Fibroblast of lung (primary cell): Measurements from ENCODE around the gene NRDC. TPM values are rescaled to one million over a fixed set of nuclear protein-coding genes. Genes with fewer than 3 reads are reported as not detected.

Experiments
- DNase-seq, 2 donors: peaks; one replicate each; pipeline versions ENCODE4 v3.0.0 to v3.0.0-alpha.2; 2010; ENCODE audit warnings: low read depth in 2 of 2
- H2AFZ ChIP-seq: 2 replicates; pipeline ENCODE4 v1.5.1; 2012; ENCODE audit warnings: low read length, control low read depth, inconsistent platforms
- H3K27ac ChIP-seq: 2 replicates; pipeline ENCODE4 v1.5.1; 2011; ENCODE audit warnings: low read length, control low read depth; ENCODE audit not compliant: insufficient read depth
- H3K27me3 ChIP-seq: 2 replicates; pipeline ENCODE4 v1.5.1; 2011; ENCODE audit warnings: mild to moderate bottlenecking, low read length; ENCODE audit not compliant: control insufficient read depth, insufficient read depth
- H3K36me3 ChIP-seq: 2 replicates; pipeline ENCODE4 v1.5.1; 2011; ENCODE audit warnings: low read length; ENCODE audit not compliant: control insufficient read depth, insufficient read depth
- H3K4me1 ChIP-seq: 2 replicates; pipeline ENCODE4 v1.5.1; 2011; ENCODE audit warnings: low read length; ENCODE audit not compliant: control insufficient read depth, insufficient read depth; ENCODE audit errors: extremely low read depth
- H3K4me2 ChIP-seq: 2 replicates; pipeline ENCODE4 v1.5.1; 2011; ENCODE audit warnings: low read length, control low read depth; ENCODE audit not compliant: insufficient read depth; ENCODE audit errors: extremely low read depth
- H3K4me3 ChIP-seq, 4 experiments: fragments of 200-600 bp in 1 of 4; sonication (generic) in 1 of 4; replicated peaks in 1 of 4; 2 replicates each; pipeline ENCODE4 v1.5.1; 2011 to 2016; ENCODE audit warnings: low read length in 4 of 4, low read depth in 3 of 4, mild to moderate bottlenecking in 3 of 4, control low read depth in 2 of 4, inconsistent platforms in 1 of 4, mixed read lengths in 1 of 4; ENCODE audit not compliant: insufficient read depth in 1 of 4; ENCODE audit errors: control extremely low read depth in 1 of 4
- H3K79me2 ChIP-seq: 2 replicates; pipeline ENCODE4 v1.5.1; 2012; ENCODE audit warnings: mild to moderate bottlenecking, low read length, inconsistent platforms; ENCODE audit not compliant: control insufficient read depth, insufficient read depth
- H3K9ac ChIP-seq: 2 replicates; pipeline ENCODE4 v1.5.1; 2011; ENCODE audit warnings: mild to moderate bottlenecking, low read length, control low read depth; ENCODE audit not compliant: insufficient read depth
- H3K9me3 ChIP-seq: 2 replicates; pipeline ENCODE4 v1.5.1; 2012; ENCODE audit warnings: low read depth, low read length; ENCODE audit not compliant: control insufficient read depth, insufficient read depth
- H4K20me1 ChIP-seq: 2 replicates; pipeline ENCODE4 v1.5.1; 2011; ENCODE audit warnings: low read length; ENCODE audit not compliant: control insufficient read depth, insufficient read depth; ENCODE audit errors: extremely low read depth
- CTCF ChIP-seq, 2 donors: IDR thresholded peaks in 1 of 2; conservative IDR thresholded peaks in 1 of 2; 1 replicate in 1 of 2; 2 replicates in 1 of 2; pipeline ENCODE4 v1.5.1; 2011 to 2012; ENCODE audit warnings: low read length in 2 of 2, control low read depth in 1 of 2, inconsistent platforms in 1 of 2, low read depth in 1 of 2, mild to moderate bottlenecking in 1 of 2
- EZH2 ChIP-seq: IDR thresholded peaks from 2 replicates; pipeline ENCODE4 v1.5.1; 2012; ENCODE audit warnings: low read length, control low read depth, mild to moderate bottlenecking; ENCODE audit errors: missing control alignments
- polyA plus RNA-seq, 2 donors: library from polyadenylated mRNA; depleted of rRNA in 1 of 2; stranded (reverse) in 1 of 2; unstranded in 1 of 2; fragments of >200 nt; gene quantifications; 2 replicates each; pipeline ENCODE4 v1.2.1, GENCODE V29; 2011 to 2012; ENCODE audit warnings: missing spikeins in 1 of 2
- total RNA-seq: library from RNA; depleted of rRNA; stranded (reverse); fragments of >200 nt; gene quantifications from 2 replicates; pipeline ENCODE4 v1.2.1, GENCODE V29; 2014

The NRDC gene
- total and polyA plus RNA-seq, 2 donors (not counting 1 experiment from before 2014, with no cell fraction given) = 116 to 142 TPM

DNA sequence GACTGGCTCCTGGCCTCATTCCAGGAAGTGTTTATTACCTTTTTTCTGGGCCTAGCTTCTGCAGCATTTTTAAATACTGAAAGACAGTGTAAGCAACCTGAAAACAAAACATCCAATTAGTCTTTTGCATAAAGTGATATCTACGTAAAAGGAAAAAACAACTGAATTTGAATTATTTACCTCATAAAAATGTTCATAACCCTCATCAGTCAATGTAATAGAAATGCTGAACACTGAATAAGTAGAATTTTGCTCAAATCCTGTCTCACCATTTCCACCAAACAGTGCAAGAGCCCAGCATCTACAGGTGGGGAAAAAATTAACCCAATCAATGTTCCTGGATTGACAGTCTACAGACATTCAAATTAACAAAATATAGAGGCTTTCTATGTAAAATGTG lies 64.0 kb downstream of the NRDC start:
- H3K36me3 ChIP-seq = peaks cover 3% of the 10 kb centered on the region
- no peak for TF ChIP-seq EZH2
- TF ChIP-seq CTCF (conservative IDR thresholded peaks at IDR 0.05 in 1 of 2, IDR thresholded peaks at IDR 0.05 in 1 of 2; ENCODE audit: low read depth in 1 of 2, low read length in 2 of 2) = no peak
- no peaks in the 10 kb centered on the region for H4K20me1 ChIP-seq
- no peak overlapping the region for H3K27ac ChIP-seq
- H3K9ac ChIP-seq = no peak overlapping the region
- H3K4me1 ChIP-seq = no peaks in the 10 kb centered on the region
- H3K4me2 ChIP-seq = no peak overlapping the region
- H3K4me3 ChIP-seq = no peak overlapping the region
- no peaks in the 10 kb centered on the region for H3K79me2 ChIP-seq
- H3K27me3 ChIP-seq = no peaks in the 10 kb centered on the region
- no peak overlapping the region for H2AFZ ChIP-seq
- no peaks in the 10 kb centered on the region for H3K9me3 ChIP-seq
- DNase-seq = no peak

DNA sequence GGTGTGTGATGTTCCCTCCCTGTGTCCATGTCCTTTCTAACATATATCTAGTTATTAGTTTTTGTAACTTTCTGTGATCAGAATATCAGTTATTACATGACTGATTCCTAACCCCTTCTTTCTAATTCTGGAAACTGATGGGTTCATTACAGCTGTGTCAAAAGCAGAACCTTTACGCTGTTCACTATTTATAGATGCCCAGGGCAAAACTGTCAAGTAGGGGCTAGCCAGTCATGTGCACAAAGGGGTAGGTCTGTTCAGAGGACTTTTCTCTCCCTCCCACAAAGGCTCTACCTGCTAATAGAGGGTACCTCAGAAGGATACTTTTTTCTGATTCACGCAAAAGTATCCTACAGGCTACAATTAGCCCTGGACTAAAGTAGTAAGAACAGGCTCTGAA lies 79.2 kb downstream of the NRDC start:
- H3K4me3 ChIP-seq = no peak overlapping the region
- no peak overlapping the region for H3K27ac ChIP-seq
- H3K27me3 ChIP-seq = no peaks in the 10 kb centered on the region
- peaks cover 2% of the 10 kb centered on the region for H3K36me3 ChIP-seq
- no peaks in the 10 kb centered on the region for H3K9me3 ChIP-seq
- no peak overlapping the region for H3K9ac ChIP-seq
- DNase-seq = no peak
- H3K4me1 ChIP-seq = no peaks in the 10 kb centered on the region
- H2AFZ ChIP-seq = no peak overlapping the region
- H3K4me2 ChIP-seq = no peak overlapping the region
- no peaks in the 10 kb centered on the region for H3K79me2 ChIP-seq
- H4K20me1 ChIP-seq = no peaks in the 10 kb centered on the region
- no peak for TF ChIP-seq CTCF (conservative IDR thresholded peaks at IDR 0.05 in 1 of 2, IDR thresholded peaks at IDR 0.05 in 1 of 2; ENCODE audit: low read depth in 1 of 2, low read length in 2 of 2)

GRCh38 chr1:51794868-51795267 lies 83.7 kb downstream of the NRDC start:
- TF ChIP-seq EZH2 = no peak
- TF ChIP-seq CTCF (conservative IDR thresholded peaks at IDR 0.05 in 1 of 2, IDR thresholded peaks at IDR 0.05 in 1 of 2; ENCODE audit: low read depth in 1 of 2, low read length in 2 of 2) = no peak
- H3K79me2 ChIP-seq = no peaks in the 10 kb centered on the region
- H3K4me1 ChIP-seq = no peaks in the 10 kb centered on the region
- H3K36me3 ChIP-seq = peaks cover 8% of the 10 kb centered on the region
- H3K27me3 ChIP-seq = no peaks in the 10 kb centered on the region
- H3K9me3 ChIP-seq = no peaks in the 10 kb centered on the region
- no peak overlapping the region for H3K9ac ChIP-seq
- H4K20me1 ChIP-seq = no peaks in the 10 kb centered on the region
- H3K4me2 ChIP-seq = no peak overlapping the region
- no peak overlapping the region for H3K4me3 ChIP-seq
- H3K27ac ChIP-seq = no peak overlapping the region
- H2AFZ ChIP-seq = no peak overlapping the region
- no peak for DNase-seq
